Choroid plexus epithelial cell (primary cell): ENCODE results near the gene DPM2.

ENCODE experiments used
- DNase-seq: peaks from one replicate; pipeline ENCODE4 v3.0.0-alpha.2; 2010; ENCODE audit warnings: low read depth
- H3K4me3 ChIP-seq: 2 replicates; pipeline ENCODE4 v1.5.1; 2011; ENCODE audit warnings: low read depth, mild to moderate bottlenecking, control low read depth, low read length, moderate library complexity
- CTCF ChIP-seq: conservative IDR thresholded peaks from 2 replicates; pipeline ENCODE4 v1.5.1; 2011; ENCODE audit warnings: low read depth, mild to moderate bottlenecking, control low read depth, inconsistent platforms, low read length, moderate library complexity

DPM2 gene

DNA sequence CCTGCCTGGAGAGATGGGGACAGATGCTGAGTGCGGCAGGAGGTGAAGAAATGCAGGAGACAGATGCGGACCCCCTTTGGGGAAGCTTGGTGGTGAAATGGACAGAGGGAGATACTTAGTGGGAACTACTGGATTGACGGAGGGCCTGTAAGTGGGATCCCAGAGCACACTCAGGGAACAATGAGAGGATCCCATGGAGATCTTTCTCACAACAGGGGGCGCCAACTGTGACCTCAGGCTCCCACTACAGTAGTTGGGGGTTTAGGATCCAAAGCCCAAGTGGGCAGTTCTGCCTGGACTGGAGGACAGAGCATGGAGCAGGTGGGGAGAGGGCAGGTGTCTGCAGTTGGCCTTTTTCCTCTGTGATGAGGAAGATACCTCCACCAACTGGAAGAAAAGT, 3.4 kb downstream of the DPM2 start:
- no peak for TF ChIP-seq CTCF
- no peak for DNase-seq

DNA sequence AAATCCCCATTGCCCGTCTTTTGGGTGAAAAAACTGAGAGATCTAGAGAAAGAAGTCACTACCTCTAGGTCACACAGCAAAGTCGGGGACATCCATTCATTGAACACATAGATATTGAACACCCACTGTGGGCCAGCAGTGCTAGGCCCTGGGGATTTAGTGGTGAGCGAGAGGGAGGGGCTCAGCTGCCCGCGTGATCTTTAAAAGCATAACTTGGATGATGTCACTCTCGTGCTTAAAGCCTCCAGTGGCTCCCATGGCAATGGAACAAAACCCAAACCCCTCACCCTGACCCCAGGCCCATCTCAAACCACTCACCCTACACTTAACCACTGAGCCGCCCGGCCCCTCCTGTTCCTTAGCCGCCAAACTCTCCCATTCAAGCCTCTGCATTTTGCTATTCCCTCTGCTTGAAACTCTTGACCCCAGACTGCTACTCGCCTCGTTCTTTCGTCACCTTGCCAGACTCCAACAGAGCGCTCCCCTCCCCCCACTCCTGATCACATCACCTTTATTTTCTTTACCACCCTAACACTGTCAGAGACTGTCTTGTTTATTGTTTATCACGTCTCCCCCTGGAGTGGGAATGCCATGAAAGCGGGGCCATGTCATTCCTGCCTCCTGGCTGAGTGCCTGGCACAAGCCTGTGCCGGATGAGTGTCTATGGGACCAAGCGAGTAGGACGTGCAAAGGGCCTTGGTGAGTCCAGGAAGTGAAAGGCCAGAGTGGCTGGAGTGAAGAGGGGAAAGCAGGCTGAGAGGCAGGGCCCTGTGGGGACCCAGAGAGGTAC, 6.4 kb downstream of the DPM2 start:
- no peak for TF ChIP-seq CTCF
- DNase-seq: peak; percentile 90
- peak overlapping the region; percentile 66 for H3K4me3 ChIP-seq

More for the DNA sequence above, 3.4 kb downstream of the DPM2 start:
- no peak overlapping the region for H3K4me3 ChIP-seq

DNA sequence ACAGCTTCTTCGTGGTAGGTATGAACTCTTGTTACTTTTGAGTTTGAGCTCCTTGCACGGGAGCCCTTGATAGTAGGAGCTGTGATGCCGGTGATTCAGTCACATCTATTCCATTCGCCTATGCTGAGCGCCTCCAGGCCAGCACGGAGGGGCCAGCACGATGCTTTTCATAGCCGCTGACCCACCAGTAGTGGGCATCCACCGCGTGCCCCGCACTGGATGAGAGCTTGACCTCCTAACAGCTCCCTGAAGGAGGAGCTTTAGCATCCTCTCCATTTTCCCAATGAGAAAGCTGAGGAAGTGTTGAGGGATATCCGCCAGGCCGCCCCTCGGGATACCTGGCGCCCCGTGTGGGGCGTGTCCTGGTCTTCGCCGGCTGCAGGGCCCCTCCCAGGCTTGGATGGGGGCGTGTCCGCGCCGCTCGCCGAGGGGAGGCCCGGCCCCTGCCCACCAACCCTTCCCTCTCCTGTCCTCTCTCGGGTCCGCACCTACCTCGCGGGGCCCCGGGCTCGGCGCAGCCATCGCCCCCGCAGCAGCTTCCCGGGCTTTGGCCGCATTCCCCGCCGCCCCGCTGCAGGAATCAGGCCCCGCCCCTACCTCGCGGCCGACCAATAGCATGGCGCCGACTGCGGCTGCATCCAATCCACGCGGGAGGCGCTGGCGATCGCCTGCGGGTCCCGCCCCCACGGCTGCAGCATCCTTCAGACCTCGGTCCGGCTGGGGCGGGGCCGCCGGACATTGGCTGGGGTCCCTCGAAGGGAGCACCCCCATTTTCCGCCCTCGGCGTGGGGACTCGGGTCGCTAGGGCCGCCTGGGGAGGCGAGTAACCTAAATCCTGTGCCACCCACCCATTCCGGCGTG, 7.2 kb downstream of the DPM2 start, which contains the start of gene PIP5KL1:
PIP5KL1 (minus strand) TSS at position 547 of the 861 bp plus-strand sequence; CDS start at position 522, 25 bp downstream.
- peak within 1 kb of the TSS; percentile 66 for H3K4me3 ChIP-seq
- TF ChIP-seq CTCF: peak; percentile 25
- peak; percentile 88 for DNase-seq

GRCh38 chr9:127929625-127929979, 8.1 kb downstream of the DPM2 start:
- H3K4me3 ChIP-seq: no peak overlapping the region
- no peak for TF ChIP-seq CTCF
- DNase-seq: no peak

DNA sequence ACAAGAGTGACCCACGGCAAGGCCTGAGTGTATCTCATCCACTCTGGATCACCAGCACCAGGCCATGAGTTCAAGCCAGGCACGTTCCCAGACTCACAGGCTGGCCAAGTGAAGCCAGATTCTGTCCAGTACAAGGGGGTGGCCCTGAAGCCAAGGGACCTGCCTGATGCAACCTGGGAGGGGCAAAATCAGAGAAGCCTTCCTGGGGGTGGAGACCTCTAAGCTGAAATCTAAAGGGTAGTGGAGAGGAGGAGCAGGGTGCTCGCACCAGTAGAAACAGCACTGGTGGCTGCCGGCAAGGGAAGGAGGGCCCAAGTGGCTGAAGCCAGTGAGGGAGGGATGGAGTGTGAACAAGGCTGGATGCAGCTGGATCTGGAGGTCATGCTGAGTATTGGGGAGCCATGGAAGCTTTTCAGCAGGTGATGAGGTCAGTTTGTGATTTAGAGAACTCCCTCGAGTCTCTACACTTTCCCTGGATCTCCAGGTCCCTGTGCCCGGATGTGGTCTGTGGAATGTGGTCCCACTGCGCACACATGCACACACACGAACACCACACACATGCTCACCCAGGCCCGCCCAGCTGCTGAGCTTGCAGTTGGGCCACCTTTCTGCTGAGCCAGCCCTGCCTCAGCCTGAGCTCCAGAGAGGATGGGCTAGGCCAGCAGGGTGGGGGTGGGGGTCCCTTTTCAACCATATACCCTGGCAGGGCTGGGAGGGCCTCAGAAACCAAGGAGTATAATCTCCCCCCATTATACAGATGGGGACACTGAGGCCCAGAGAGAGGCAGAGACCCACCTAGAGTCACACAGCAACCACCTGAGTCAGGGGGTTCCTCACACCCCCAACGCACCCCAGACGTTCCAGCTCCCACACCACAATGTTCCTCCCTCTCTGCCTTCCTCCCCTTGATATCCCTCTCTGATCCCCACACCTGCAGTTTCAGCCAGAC, 8.7 kb downstream of the DPM2 start:
- H3K4me3 ChIP-seq: no peak overlapping the region
- TF ChIP-seq CTCF: no peak
- DNase-seq: no peak

DNA sequence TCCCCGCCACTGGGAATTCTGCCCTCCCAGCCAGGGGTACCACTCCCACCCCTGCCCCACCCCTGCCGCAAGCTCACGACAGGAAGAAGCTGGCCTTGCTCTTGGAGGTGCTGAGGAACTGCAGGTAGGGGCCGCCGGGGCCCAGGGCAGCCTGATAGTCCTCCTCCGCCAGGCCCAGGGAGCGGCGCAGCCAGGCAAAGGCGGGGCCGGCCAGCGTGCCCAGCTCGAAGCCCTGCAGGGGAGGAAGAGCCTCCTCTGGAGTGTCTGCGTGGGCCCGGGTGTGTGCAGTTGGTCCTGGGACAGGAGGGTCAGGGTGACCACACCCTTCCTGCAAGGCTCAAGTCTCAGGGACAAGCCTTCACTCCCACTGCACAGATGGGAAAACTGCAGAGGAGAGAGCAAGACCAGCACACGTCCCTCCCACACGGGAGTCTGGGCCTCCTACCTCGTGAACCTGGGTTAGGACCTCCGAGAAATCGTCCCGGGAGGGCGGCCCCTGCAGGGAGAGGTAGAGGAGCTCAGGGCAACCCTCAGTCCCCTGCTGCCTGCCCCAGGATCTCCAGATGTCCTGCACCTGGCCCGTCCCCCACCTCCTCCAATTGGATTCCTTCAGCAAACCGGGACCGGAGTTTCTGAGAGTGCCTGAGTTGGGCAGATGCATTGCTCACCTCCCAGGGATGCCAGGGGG, 9.5 kb downstream of the DPM2 start:
- TF ChIP-seq CTCF: no peak
- no peak for DNase-seq
- no peak overlapping the region for H3K4me3 ChIP-seq
